ENCODE measurements around the gene TP53AIP1.

GRCh38 chr11:128940156-128940555, 2.5 kb downstream of the TP53AIP1 start:
- TF ChIP-seq ZNF274 (IDR thresholded peaks at IDR 0.05; ENCODE audit: low read depth, low read length) (no peak), YY1 (IDR thresholded peaks at IDR 0.05; ENCODE audit: insufficient read depth, insufficient read length) (no peak)

Data from NT2/D1 (cell line).